Trophoblast cell (in vitro differentiated cells and primary cell): Measurements from ENCODE around the gene CENPU.

Experiments used
- DNase-seq, 2 donors: peaks; one replicate each; pipeline ENCODE4 v3.0.0-alpha.2; 2016
- H2AFZ ChIP-seq: 2 replicates; pipeline ENCODE4 v1.6.1; 2013; ENCODE audit warnings: low read length, moderate library complexity, mild to moderate bottlenecking; ENCODE audit not compliant: insufficient read depth, poor library complexity
- H2AK5ac ChIP-seq: 2 replicates; pipeline ENCODE4 v1.6.1; 2013; ENCODE audit warnings: mild to moderate bottlenecking, low read length
- H2BK120ac ChIP-seq: 2 replicates; pipeline ENCODE4 v1.6.1; 2013; ENCODE audit warnings: low read length, mild to moderate bottlenecking, moderate library complexity; ENCODE audit not compliant: insufficient read depth, poor library complexity
- H2BK12ac ChIP-seq: 2 replicates; pipeline ENCODE4 v1.6.1; 2013; ENCODE audit warnings: mild to moderate bottlenecking, low read length, moderate library complexity
- H2BK5ac ChIP-seq: 2 replicates; pipeline ENCODE4 v1.6.1; 2013; ENCODE audit warnings: low read length, low read depth, moderate library complexity, mild to moderate bottlenecking; ENCODE audit not compliant: poor library complexity
- H3K14ac ChIP-seq: 2 replicates; pipeline ENCODE4 v1.6.1; 2013; ENCODE audit warnings: mild to moderate bottlenecking, low read length
- H3K18ac ChIP-seq: 2 replicates; pipeline ENCODE4 v1.6.1; 2013; ENCODE audit warnings: mild to moderate bottlenecking, low read length
- H3K23ac ChIP-seq: 2 replicates; pipeline ENCODE4 v1.6.1; 2013; ENCODE audit warnings: low read length
- H3K27ac ChIP-seq: 2 replicates; pipeline ENCODE4 v1.5.1; 2013; ENCODE audit warnings: low read depth, mild to moderate bottlenecking, inconsistent platforms, low read length, moderate library complexity
- H3K27me3 ChIP-seq: 2 replicates; pipeline ENCODE4 v1.6.1; 2013; ENCODE audit warnings: inconsistent platforms, mild to moderate bottlenecking, low read length, moderate library complexity; ENCODE audit not compliant: insufficient read depth
- H3K36me3 ChIP-seq, 2 experiments: 1 replicate in 1 of 2; 2 replicates in 1 of 2; pipeline ENCODE4 v1.6.1; 2013; ENCODE audit warnings: low read length in 2 of 2, mild to moderate bottlenecking in 2 of 2, moderate library complexity in 1 of 2; ENCODE audit not compliant: insufficient read depth in 2 of 2, control insufficient read depth in 1 of 2
- H3K4ac ChIP-seq: 2 replicates; pipeline ENCODE4 v1.6.1; 2013; ENCODE audit warnings: low read depth, mild to moderate bottlenecking, low read length, moderate library complexity
- H3K4me1 ChIP-seq, 2 experiments: 1 replicate in 1 of 2; 2 replicates in 1 of 2; pipeline ENCODE4 v1.6.1; 2013; ENCODE audit warnings: low read length in 2 of 2, mild to moderate bottlenecking in 2 of 2, moderate library complexity in 1 of 2; ENCODE audit not compliant: insufficient read depth in 2 of 2, control insufficient read depth in 1 of 2
- H3K4me2 ChIP-seq: 2 replicates; pipeline ENCODE4 v1.6.1; 2013; ENCODE audit warnings: inconsistent platforms, mild to moderate bottlenecking, low read length, moderate library complexity
- H3K4me3 ChIP-seq: 2 replicates; pipeline ENCODE4 v1.5.1; 2013; ENCODE audit warnings: mild to moderate bottlenecking, low read depth, low read length, inconsistent platforms
- H3K79me1 ChIP-seq: one replicate; pipeline ENCODE4 v1.6.1; 2013; ENCODE audit warnings: low read length
- H3K79me2 ChIP-seq: 2 replicates; pipeline ENCODE4 v1.6.1; 2013; ENCODE audit warnings: low read length, mild to moderate bottlenecking; ENCODE audit not compliant: control insufficient read depth, insufficient read depth, poor library complexity
- H3K9ac ChIP-seq: 2 replicates; pipeline ENCODE4 v1.6.1; 2013; ENCODE audit warnings: mild to moderate bottlenecking, low read length
- H3K9me3 ChIP-seq: 2 replicates; pipeline ENCODE4 v1.6.1; 2013; ENCODE audit warnings: low read depth, mild to moderate bottlenecking, control low read depth, inconsistent platforms, low read length; ENCODE audit not compliant: insufficient read depth
- H4K12ac ChIP-seq: 2 replicates; pipeline ENCODE4 v1.6.1; 2013; ENCODE audit warnings: low read depth, mild to moderate bottlenecking, low read length, moderate library complexity
- H4K8ac ChIP-seq: 2 replicates; pipeline ENCODE4 v1.6.1; 2013; ENCODE audit warnings: low read depth, mild to moderate bottlenecking, low read length, moderate library complexity
- H4K91ac ChIP-seq: one replicate; pipeline ENCODE4 v1.6.1; 2013; ENCODE audit warnings: low read depth, mild to moderate bottlenecking, low read length, moderate library complexity
- WGBS: extraction: QIAGEN DNeasy Blood & Tissue Kit; methylation state at CpG from one replicate; pipeline ENCODE4 v1.1.7; 2013; ENCODE audit warnings: missing lambda C conversion rate; ENCODE audit not compliant: insufficient read length, insufficient coverage; ENCODE audit errors: extremely low coverage; 5-methylcytosine and 5-hydroxymethylcytosine counted together

The CENPU gene

DNA sequence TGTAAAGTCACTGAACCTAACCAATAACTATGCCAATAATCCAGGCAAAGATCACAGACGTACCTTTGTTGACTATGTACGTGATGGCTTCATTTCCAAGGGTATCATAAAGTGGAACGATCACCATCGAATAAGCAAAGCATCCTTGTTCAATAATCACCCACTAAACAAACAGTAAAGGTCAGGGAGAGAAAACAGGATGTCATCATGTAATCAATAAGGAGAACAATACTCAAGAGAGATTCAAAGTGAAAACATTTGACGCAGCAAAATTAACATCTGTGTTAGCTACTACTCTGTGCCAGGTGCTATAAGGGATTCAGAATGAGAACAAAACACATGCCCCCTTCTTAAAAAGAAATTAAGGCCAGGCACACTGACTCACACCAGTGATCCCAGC is 42.9 kb upstream of the CENPU start:
- Histone ChIP-seq H3K79me1 (no peaks in the 10 kb centered on the region), H3K4me3 (no peak overlapping the region), H2BK5ac (no peak overlapping the region), H4K12ac (no peak overlapping the region), H3K36me3 (no peaks in the 10 kb centered on the region), H3K27me3 (no peaks in the 10 kb centered on the region), H3K9ac (no peak overlapping the region), H3K9me3 (peaks cover 3% of the 10 kb centered on the region), H2BK12ac (no peak overlapping the region), H4K91ac (no peak overlapping the region), H2AFZ (no peak overlapping the region), H3K18ac (no peak overlapping the region), H4K8ac (no peak overlapping the region), H3K4me2 (no peak overlapping the region), H3K79me2 (no peaks in the 10 kb centered on the region), H3K27ac (no peak overlapping the region), H3K4me1 (no peaks in the 10 kb centered on the region), H3K14ac (no peak overlapping the region), H2AK5ac (no peak overlapping the region), H3K23ac (no peak overlapping the region), H2BK120ac (no peak overlapping the region), H3K4ac (no peak overlapping the region)
- no peak for DNase-seq
- WGBS: no CpG with 5 or more reads among the region's 5 CpGs

GRCh38 chr4:184775854-184776555 is 42.1 kb upstream of the CENPU start:
- Histone ChIP-seq H3K23ac (no peak overlapping the region), H4K12ac (no peak overlapping the region), H4K91ac (no peak overlapping the region), H2BK5ac (no peak overlapping the region), H3K14ac (no peak overlapping the region), H3K9ac (no peak overlapping the region), H4K8ac (no peak overlapping the region), H3K18ac (no peak overlapping the region), H2AK5ac (no peak overlapping the region), H3K4me3 (no peak overlapping the region), H2BK12ac (no peak overlapping the region), H3K27me3 (no peaks in the 10 kb centered on the region), H2BK120ac (no peak overlapping the region), H3K27ac (no peak overlapping the region), H3K9me3 (peaks cover 3% of the 10 kb centered on the region), H3K4me1 (no peaks in the 10 kb centered on the region), H3K79me2 (no peaks in the 10 kb centered on the region), H3K4ac (no peak overlapping the region), H3K36me3 (no peaks in the 10 kb centered on the region), H3K4me2 (no peak overlapping the region), H2AFZ (no peak overlapping the region), H3K79me1 (no peaks in the 10 kb centered on the region)
- peak in 1 of 2 donors; percentile 33 for DNase-seq
- WGBS: no CpG with 5 or more reads among the region's 13 CpGs

DNA sequence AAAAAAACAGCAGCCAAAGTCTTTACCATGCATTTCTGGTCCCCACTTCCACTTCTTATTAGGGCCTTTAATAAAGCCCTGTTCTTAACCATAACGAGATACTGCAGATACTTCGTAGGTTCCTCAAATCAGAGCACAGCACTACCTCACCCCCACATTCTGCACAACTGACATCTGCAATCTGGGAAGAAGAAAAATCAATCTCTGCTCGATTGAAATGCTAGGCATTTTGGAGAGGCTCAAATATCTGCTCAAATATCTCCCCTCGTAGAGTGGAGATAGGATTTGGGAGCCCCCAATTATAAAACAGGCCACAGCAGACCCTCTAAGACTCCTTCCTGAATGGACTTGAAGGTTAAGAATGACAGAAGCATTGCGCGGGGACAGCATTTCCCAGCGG is 40.3 kb upstream of the CENPU start:
- peaks cover 3% of the 10 kb centered on the region for H3K9me3 ChIP-seq
- no peak overlapping the region for H2AK5ac ChIP-seq
- no peak overlapping the region for H3K4ac ChIP-seq
- H4K8ac ChIP-seq: no peak overlapping the region
- no peak overlapping the region for H3K9ac ChIP-seq
- no peak overlapping the region for H2BK12ac ChIP-seq
- H4K12ac ChIP-seq: no peak overlapping the region
- no peak for DNase-seq
- H3K23ac ChIP-seq: no peak overlapping the region
- no peak overlapping the region for H2BK120ac ChIP-seq
- no peak overlapping the region for H2AFZ ChIP-seq
- no peak overlapping the region for H3K4me3 ChIP-seq
- no peak overlapping the region for H2BK5ac ChIP-seq
- no peak overlapping the region for H3K14ac ChIP-seq
- H4K91ac ChIP-seq: no peak overlapping the region
- H3K4me2 ChIP-seq: no peak overlapping the region
- H3K18ac ChIP-seq: no peak overlapping the region
- no peaks in the 10 kb centered on the region for H3K27me3 ChIP-seq
- no peaks in the 10 kb centered on the region for H3K79me1 ChIP-seq
- H3K36me3 ChIP-seq: no peaks in the 10 kb centered on the region
- no peaks in the 10 kb centered on the region for H3K4me1 ChIP-seq
- H3K27ac ChIP-seq: no peak overlapping the region
- no CpG with 5 or more reads among the region's 7 CpGs for WGBS
- no peaks in the 10 kb centered on the region for H3K79me2 ChIP-seq

DNA sequence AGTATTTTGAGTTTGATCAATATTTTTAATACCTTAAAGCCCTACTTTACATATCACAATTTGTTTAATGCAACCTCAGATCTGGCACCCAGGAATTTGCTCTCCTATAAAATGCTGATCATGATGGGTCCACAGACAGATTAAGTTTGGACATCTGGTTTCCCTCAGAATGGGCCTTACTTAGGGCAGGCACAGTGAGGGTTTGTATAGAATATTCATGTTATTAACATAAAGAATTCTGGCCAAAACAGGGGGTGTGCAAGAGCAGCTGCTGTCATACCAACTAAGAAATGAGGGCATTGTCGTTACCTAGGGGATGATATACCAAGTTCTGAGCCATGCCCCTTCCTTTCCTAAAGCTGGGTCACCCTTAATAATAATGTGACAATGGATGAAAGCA is 37.5 kb upstream of the CENPU start:
- Histone ChIP-seq H3K27ac (no peak overlapping the region), H3K36me3 (peaks cover 0 to 2% of the 10 kb centered on the region in 2 experiments), H3K4ac (no peak overlapping the region), H3K23ac (no peak overlapping the region), H4K8ac (no peak overlapping the region), H3K9me3 (no peaks in the 10 kb centered on the region), H2BK12ac (no peak overlapping the region), H3K4me1 (no peaks in the 10 kb centered on the region), H4K91ac (no peak overlapping the region), H3K4me3 (no peak overlapping the region), H3K79me2 (no peaks in the 10 kb centered on the region), H3K27me3 (no peaks in the 10 kb centered on the region), H3K14ac (no peak overlapping the region), H4K12ac (no peak overlapping the region), H2BK120ac (no peak overlapping the region), H3K9ac (no peak overlapping the region), H3K18ac (no peak overlapping the region), H3K79me1 (no peaks in the 10 kb centered on the region), H2AK5ac (no peak overlapping the region), H2AFZ (no peak overlapping the region), H3K4me2 (no peak overlapping the region), H2BK5ac (no peak overlapping the region)
- no CpG with 5 or more reads among the region's 1 CpG for WGBS
- DNase-seq: no peak
